ENCODE results near the gene APP. TPM values are rescaled to one million over a fixed set of nuclear protein-coding genes. Genes with fewer than 3 reads are reported as not detected.

The APP gene
- total and polyA plus RNA-seq, 2 experiments from 2014 or later: 55.7 to 316 TPM

GRCh38 chr21:26157801-26158200 is 12.8 kb downstream of the APP start:
- no peak overlapping the region for H2AFZ ChIP-seq
- WGBS (ENCODE audit: low lambda C conversion rate, missing lambda C conversion rate): 54% methylated on average over 2 of the region's 2 CpGs
- no peak for DNase-seq (ENCODE audit: low spot score)
- no peak overlapping the region for H3K4me3 ChIP-seq
- H4K20me1 ChIP-seq (ENCODE audit: insufficient read depth, poor library complexity, severe bottlenecking): peaks cover 46% of the 10 kb centered on the region
- H3K9me3 ChIP-seq (ENCODE audit: low read depth): no peaks in the 10 kb centered on the region
- H3K27ac ChIP-seq: no peak overlapping the region
- peaks cover 20% of the 10 kb centered on the region for H3K4me1 ChIP-seq (ENCODE audit: insufficient read depth)
- H3K9me2 ChIP-seq (replicated peaks; ENCODE audit: insufficient read depth): no peaks in the 10 kb centered on the region
- TF ChIP-seq CTCF (IDR thresholded peaks at IDR 0.05; ENCODE audit: poor library complexity) (no peak), EZH2phosphoT487 (IDR thresholded peaks at IDR 0.05; ENCODE audit: low read depth, severe bottlenecking, unreplicated experiment) (no peak)
- no peaks in the 10 kb centered on the region for H3K36me3 ChIP-seq (replicated peaks; ENCODE audit: insufficient read depth, low read depth)
- no peak overlapping the region for H3K4me2 ChIP-seq
- peaks cover 100% of the 10 kb centered on the region for H3K79me2 ChIP-seq
- H3K27me3 ChIP-seq: no peaks in the 10 kb centered on the region

GRCh38 chr21:26154753-26155152 is 15.8 kb downstream of the APP start:
- no peak overlapping the region for H2AFZ ChIP-seq
- no peak overlapping the region for H3K4me2 ChIP-seq
- 91% methylated on average over 4 of the region's 4 CpGs for WGBS (ENCODE audit: low lambda C conversion rate, missing lambda C conversion rate)
- no peaks in the 10 kb centered on the region for H3K27me3 ChIP-seq
- no peaks in the 10 kb centered on the region for H3K36me3 ChIP-seq (replicated peaks; ENCODE audit: insufficient read depth, low read depth)
- H3K4me1 ChIP-seq (ENCODE audit: insufficient read depth): peaks cover 20% of the 10 kb centered on the region
- H4K20me1 ChIP-seq (ENCODE audit: insufficient read depth, poor library complexity, severe bottlenecking): peaks cover 35% of the 10 kb centered on the region
- H3K4me3 ChIP-seq: no peak overlapping the region
- peaks cover 98% of the 10 kb centered on the region for H3K79me2 ChIP-seq
- no peak overlapping the region for H3K27ac ChIP-seq
- H3K9me2 ChIP-seq (replicated peaks; ENCODE audit: insufficient read depth): no peaks in the 10 kb centered on the region
- TF ChIP-seq EZH2phosphoT487 (IDR thresholded peaks at IDR 0.05; ENCODE audit: low read depth, severe bottlenecking, unreplicated experiment) (no peak), EZH2 (IDR thresholded peaks at IDR 0.05; ENCODE audit: borderline replicate concordance) (no peak), CTCF (IDR thresholded peaks at IDR 0.05; ENCODE audit: poor library complexity) (no peak)
- DNase-seq (ENCODE audit: low spot score): no peak
- no peaks in the 10 kb centered on the region for H3K9me3 ChIP-seq (ENCODE audit: low read depth)

GRCh38 chr21:26153758-26154157 is 16.8 kb downstream of the APP start:
- peaks cover 20% of the 10 kb centered on the region for H3K4me1 ChIP-seq (ENCODE audit: insufficient read depth)
- no peak overlapping the region for H2AFZ ChIP-seq
- no peak overlapping the region for H3K27ac ChIP-seq
- 45% methylated on average over 1 of the region's 1 CpG for WGBS (ENCODE audit: low lambda C conversion rate, missing lambda C conversion rate)
- peaks cover 28% of the 10 kb centered on the region for H4K20me1 ChIP-seq (ENCODE audit: insufficient read depth, poor library complexity, severe bottlenecking)
- peaks cover 98% of the 10 kb centered on the region for H3K79me2 ChIP-seq
- no peak for DNase-seq (ENCODE audit: low spot score)
- no peak overlapping the region for H3K4me3 ChIP-seq
- H3K4me2 ChIP-seq: no peak overlapping the region
- H3K9me3 ChIP-seq (ENCODE audit: low read depth): no peaks in the 10 kb centered on the region
- no peaks in the 10 kb centered on the region for H3K9me2 ChIP-seq (replicated peaks; ENCODE audit: insufficient read depth)
- H3K36me3 ChIP-seq (replicated peaks; ENCODE audit: insufficient read depth, low read depth): no peaks in the 10 kb centered on the region
- H3K27me3 ChIP-seq: no peaks in the 10 kb centered on the region
- TF ChIP-seq EZH2 (IDR thresholded peaks at IDR 0.05; ENCODE audit: borderline replicate concordance): no peak
- no peak for TF ChIP-seq EZH2phosphoT487 (IDR thresholded peaks at IDR 0.05; ENCODE audit: low read depth, severe bottlenecking, unreplicated experiment)
- TF ChIP-seq CTCF (IDR thresholded peaks at IDR 0.05; ENCODE audit: poor library complexity): no peak

- Histone ChIP-seq H3K4me3 (no peak overlapping the region), H2AFZ (no peak overlapping the region), H4K20me1 (ENCODE audit: insufficient read depth, poor library complexity, severe bottlenecking) (peaks cover 16% of the 10 kb centered on the region), H3K9me2 (replicated peaks; ENCODE audit: insufficient read depth) (no peaks in the 10 kb centered on the region), H3K4me2 (no peak overlapping the region), H3K27me3 (no peaks in the 10 kb centered on the region), H3K9me3 (ENCODE audit: low read depth) (no peaks in the 10 kb centered on the region), H3K4me1 (ENCODE audit: insufficient read depth) (peaks cover 12% of the 10 kb centered on the region), H3K79me2 (peaks cover 95% of the 10 kb centered on the region), H3K36me3 (replicated peaks; ENCODE audit: insufficient read depth, low read depth) (no peaks in the 10 kb centered on the region), H3K27ac (peak overlapping the region; percentile 39)
- no peak for TF ChIP-seq EZH2 (IDR thresholded peaks at IDR 0.05; ENCODE audit: borderline replicate concordance)
- TF ChIP-seq CTCF (IDR thresholded peaks at IDR 0.05; ENCODE audit: poor library complexity): no peak
- no peak for TF ChIP-seq EZH2phosphoT487 (IDR thresholded peaks at IDR 0.05; ENCODE audit: low read depth, severe bottlenecking, unreplicated experiment)
- no peak for DNase-seq (ENCODE audit: low spot score)
Observed at GRCh38 chr21:26148840-26149354, 21.7 kb downstream of the APP start.
